NCI-H774 (cell line): Measurements from ENCODE around the gene SH2B2.
A peak's percentile ranks its signal among the peaks of the same experiment; 100 is the strongest.

Source experiments
- DNase-seq: peaks from one replicate; lab custom pipeline; 2025; lab: John Stamatoyannopoulos, UW

SH2B2 gene

GRCh38 chr7:102286237-102287110 lies at the start of gene SH2B2:
TSS of gene SH2B2 (plus strand) at chr7:102286868. CDS start at chr7:102300551, 13,683 bp downstream.
- DNase-seq, result peak; percentile 62

GRCh38 chr7:102239206-102239820 lies 47.4 kb upstream of the SH2B2 start:
- DNase-seq, result no peak

GRCh38 chr7:102241431-102241830 lies 45.2 kb upstream of the SH2B2 start:
- no peak for DNase-seq

- no peak for DNase-seq
Observed at GRCh38 chr7:102244601-102245000, 42.1 kb upstream of the SH2B2 start.

- no peak for DNase-seq
Observed at GRCh38 chr7:102248081-102248455, 38.6 kb upstream of the SH2B2 start.

GRCh38 chr7:102248456-102249395 lies 37.9 kb upstream of the SH2B2 start:
- DNase-seq, result no peak

GRCh38 chr7:102251531-102252365 lies 34.9 kb upstream of the SH2B2 start:
- DNase-seq, result no peak

GRCh38 chr7:102252366-102252982 lies 34.2 kb upstream of the SH2B2 start:
- no peak for DNase-seq

- no peak for DNase-seq
Observed at GRCh38 chr7:102253066-102253972, 33.3 kb upstream of the SH2B2 start.

- DNase-seq, result no peak
Observed at GRCh38 chr7:102253973-102254370, 32.7 kb upstream of the SH2B2 start.

- DNase-seq, result no peak
Observed at GRCh38 chr7:102254521-102254920, 32.1 kb upstream of the SH2B2 start.

GRCh38 chr7:102255501-102255900 lies 31.2 kb upstream of the SH2B2 start:
- DNase-seq, result no peak

- DNase-seq, result no peak
Observed at GRCh38 chr7:102255916-102256315, 30.8 kb upstream of the SH2B2 start.

GRCh38 chr7:102258073-102258748 lies 28.5 kb upstream of the SH2B2 start:
- no peak for DNase-seq

GRCh38 chr7:102258749-102259107 lies 27.9 kb upstream of the SH2B2 start:
- DNase-seq, result no peak

GRCh38 chr7:102260856-102261255 lies 25.8 kb upstream of the SH2B2 start:
- no peak for DNase-seq

- no peak for DNase-seq
Observed at GRCh38 chr7:102261451-102261850, 25.2 kb upstream of the SH2B2 start.

GRCh38 chr7:102262546-102262945 lies 24.1 kb upstream of the SH2B2 start:
- DNase-seq, result no peak

- no peak for DNase-seq
Observed at GRCh38 chr7:102264367-102264891, 22.2 kb upstream of the SH2B2 start.
